SU-DHL-6 (cell line): ENCODE results near the gene ARHGAP29.

Source experiments
- H2AFZ ChIP-seq: fragments of 200-600 bp; sonication (generic); 2 replicates; pipeline ENCODE4 v1.6.1; 2014; ENCODE audit warnings: low read depth, mild to moderate bottlenecking, moderate library complexity, mixed read lengths, antibody characterized with exemption, low read length; ENCODE audit not compliant: severe bottlenecking
- H3F3A ChIP-seq: fragments of 200-600 bp; shearing (Covaris generic); 2 replicates; pipeline ENCODE4 v1.6.0; 2016; ENCODE audit warnings: antibody characterized with exemption, mild to moderate bottlenecking; ENCODE audit not compliant: insufficient read depth
- H3K27ac ChIP-seq: fragments of 200-600 bp; sonication (generic); 2 replicates; pipeline ENCODE4 v1.5.1; 2016; ENCODE audit warnings: low read depth, mild to moderate bottlenecking, low read length, moderate library complexity, mixed read lengths
- H3K27me3 ChIP-seq: fragments of 200-600 bp; sonication (generic), shearing (Covaris generic); 2 replicates; pipeline ENCODE4 v1.6.0; 2014; ENCODE audit warnings: mild to moderate bottlenecking, low read length
- H3K36me3 ChIP-seq: fragments of 200-600 bp; sonication (generic); 2 replicates; pipeline ENCODE4 v1.6.1; 2014; ENCODE audit warnings: mild to moderate bottlenecking, low read length, mixed read lengths
- H3K4me2 ChIP-seq: fragments of 300-600, 200-600 bp; shearing (Covaris generic), sonication (generic); 2 replicates; pipeline ENCODE4 v1.6.0; 2014; ENCODE audit warnings: low read length, low read depth, mild to moderate bottlenecking; ENCODE audit not compliant: poor library complexity, severe bottlenecking
- H3K4me3 ChIP-seq: fragments of 200-600 bp; sonication (generic); 2 replicates; pipeline ENCODE4 v1.5.1; 2014; ENCODE audit warnings: antibody characterized with exemption, low read length, mild to moderate bottlenecking, mixed read lengths; ENCODE audit not compliant: insufficient read depth, poor library complexity, severe bottlenecking
- H3K79me2 ChIP-seq: fragments of 200-600 bp; sonication (generic); 2 replicates; pipeline ENCODE4 v1.6.1; 2014; ENCODE audit warnings: mild to moderate bottlenecking, low read length, moderate library complexity; ENCODE audit not compliant: insufficient read depth
- H3K9ac ChIP-seq: fragments of 200-600 bp; sonication (generic); 2 replicates; pipeline ENCODE4 v1.7.0; 2014; ENCODE audit warnings: mild to moderate bottlenecking, low read length
- H3K9me2 ChIP-seq: fragments of 200-600 bp; sonication (generic); replicated peaks from 2 replicates; pipeline ENCODE4 v1.6.1; 2014; ENCODE audit warnings: low read length; ENCODE audit not compliant: insufficient read depth
- H3K9me3 ChIP-seq: fragments of 200-600 bp; sonication (generic); 2 replicates; pipeline ENCODE4 v1.6.1; 2014; ENCODE audit warnings: low read length, mixed read lengths; ENCODE audit not compliant: insufficient read depth
- H4K20me1 ChIP-seq: fragments of 200-600 bp; sonication (generic); 2 replicates; pipeline ENCODE4 v1.6.1; 2014; ENCODE audit warnings: low read depth, mild to moderate bottlenecking, antibody characterized with exemption, low read length, moderate library complexity, mixed read lengths
- CTCF ChIP-seq: fragments of 200-600 bp; sonication (generic); IDR thresholded peaks from one replicate; pipeline ENCODE4 v1.5.1; 2017; ENCODE audit warnings: antibody characterized with exemption, mild to moderate bottlenecking, low read length, moderate library complexity; ENCODE audit not compliant: insufficient read depth, poor library complexity, severe bottlenecking
- EZH2phosphoT487 ChIP-seq: fragments of 200-600 bp; sonication (generic), shearing (Covaris generic); conservative IDR thresholded peaks from 2 replicates; pipeline ENCODE4 v1.6.1; 2018; ENCODE audit warnings: mild to moderate bottlenecking, antibody characterized with exemption, low read length, moderate library complexity, mixed read lengths

ARHGAP29 gene

GRCh38 chr1:94180650-94181049 is 56.7 kb downstream of the ARHGAP29 start:
- no peaks in the 10 kb centered on the region for H3F3A ChIP-seq
- H3K27me3 ChIP-seq: no peaks in the 10 kb centered on the region; the same call in 1 of the 2 replicates
- H3K36me3 ChIP-seq: no peaks in the 10 kb centered on the region

GRCh38 chr1:94178901-94179300 is 58.5 kb downstream of the ARHGAP29 start:
- Histone ChIP-seq H3K27me3 (no peaks in the 10 kb centered on the region; the same call in 1 of the 2 replicates), H3F3A (no peaks in the 10 kb centered on the region), H3K79me2 (no peaks in the 10 kb centered on the region)

More at GRCh38 chr1:94180650-94181049, 56.7 kb downstream of the ARHGAP29 start:
- Histone ChIP-seq H3K9me2 (no peaks in the 10 kb centered on the region), H2AFZ (no peak overlapping the region), H3K79me2 (no peaks in the 10 kb centered on the region), H3K9me3 (no peaks in the 10 kb centered on the region), H3K27ac (no peak overlapping the region), H3K4me2 (no peak overlapping the region), H3K9ac (no peak overlapping the region), H3K4me3 (no peak overlapping the region), H4K20me1 (no peaks in the 10 kb centered on the region)
- no peak for TF ChIP-seq EZH2phosphoT487
- TF ChIP-seq CTCF: no peak

GRCh38 chr1:94169126-94169525 is 68.3 kb downstream of the ARHGAP29 start:
- no peaks in the 10 kb centered on the region for H3K79me2 ChIP-seq
- TF ChIP-seq CTCF (no peak), EZH2phosphoT487 (no peak)
- no peaks in the 10 kb centered on the region for H3K27me3 ChIP-seq
- no peaks in the 10 kb centered on the region for H3K36me3 ChIP-seq
- H2AFZ ChIP-seq: no peak overlapping the region
- H3K4me3 ChIP-seq: no peak overlapping the region
- H4K20me1 ChIP-seq: no peaks in the 10 kb centered on the region
- H3F3A ChIP-seq: no peaks in the 10 kb centered on the region
- no peaks in the 10 kb centered on the region for H3K9me3 ChIP-seq
- no peak overlapping the region for H3K4me2 ChIP-seq
- no peak overlapping the region for H3K27ac ChIP-seq
- no peaks in the 10 kb centered on the region for H3K9me2 ChIP-seq
- H3K9ac ChIP-seq: no peak overlapping the region

More at GRCh38 chr1:94178901-94179300, 58.5 kb downstream of the ARHGAP29 start:
- no peak for TF ChIP-seq CTCF
- TF ChIP-seq EZH2phosphoT487: no peak
- Histone ChIP-seq H3K4me3 (no peak overlapping the region), H3K9ac (no peak overlapping the region), H3K9me2 (no peaks in the 10 kb centered on the region), H3K27ac (no peak overlapping the region), H3K36me3 (no peaks in the 10 kb centered on the region), H3K4me2 (no peak overlapping the region), H4K20me1 (no peaks in the 10 kb centered on the region), H2AFZ (no peak overlapping the region), H3K9me3 (no peaks in the 10 kb centered on the region)
